IMR-90 (cell line): ENCODE measurements around the gene CPXM2. TPM values are rescaled to one million over a fixed set of nuclear protein-coding genes. Genes with fewer than 3 reads are reported as not detected.

Experiments
- ATAC-seq: fragments of 200-7000 bp; cut with Tn5 transposase; 2 replicates; pipeline ENCODE4 v1.9.1; 2020; ENCODE audit warnings: low read depth, mild to moderate bottlenecking, moderate library complexity
- BruUV-seq: library from RNA; stranded (reverse); fragments of 400-500 nt; replicated peaks from 2 replicates; lab custom pipeline; 2021; lab: Mats Ljungman, UMichigan
- CTCF ChIA-PET: fragments of 300-600 bp; formaldehyde crosslinking; extraction: SDS; loops from one replicate; lab custom pipeline; 2021; ENCODE audit warnings: antibody characterized with exemption; lab: Yijun Ruan, JAX
- POLR2A ChIA-PET: fragments of 300-600 bp; sonication (Branson Sonifier 250); formaldehyde crosslinking; loops from one replicate; lab custom pipeline; 2022; ENCODE audit warnings: antibody characterized with exemption; ENCODE audit not compliant: unreplicated experiment; lab: Charles Lee
- DNase-seq: peaks from one replicate; pipeline ENCODE4 v3.0.0; 2013
- H2AFZ ChIP-seq: replicated peaks from 2 replicates; pipeline ENCODE3; 2013; ENCODE audit warnings: low read length, mild to moderate bottlenecking; ENCODE audit not compliant: poor library complexity
- H2AK5ac ChIP-seq: 2 replicates; pipeline ENCODE4 v1.6.1; 2013; ENCODE audit warnings: low read depth, low read length, inconsistent platforms
- H2AK9ac ChIP-seq: replicated peaks from 2 replicates; pipeline ENCODE3; 2013; ENCODE audit warnings: mild to moderate bottlenecking, low read depth, low read length, moderate library complexity; ENCODE audit not compliant: poor library complexity
- H2BK120ac ChIP-seq: 2 replicates; pipeline ENCODE4 v1.6.1; 2013; ENCODE audit warnings: low read depth, low read length, inconsistent platforms
- H2BK15ac ChIP-seq: 3 replicates; pipeline ENCODE4 v1.6.1; 2013; ENCODE audit warnings: low read depth, low read length, inconsistent platforms
- H2BK20ac ChIP-seq: 2 replicates; pipeline ENCODE4 v1.6.1; 2013; ENCODE audit warnings: low read depth, mild to moderate bottlenecking, inconsistent platforms, low read length, moderate library complexity
- H2BK5ac ChIP-seq: 2 replicates; pipeline ENCODE4 v1.6.1; 2013; ENCODE audit warnings: mild to moderate bottlenecking, low read depth, low read length, inconsistent platforms; ENCODE audit not compliant: poor library complexity, severe bottlenecking
- H3K14ac ChIP-seq: replicated peaks from 2 replicates; pipeline ENCODE4 v1.6.1; 2013; ENCODE audit warnings: low read depth, low read length, inconsistent platforms
- H3K18ac ChIP-seq: 2 replicates; pipeline ENCODE4 v1.6.1; 2013; ENCODE audit warnings: low read depth, low read length, control low read depth
- H3K23ac ChIP-seq: 2 replicates; pipeline ENCODE4 v1.6.1; 2013; ENCODE audit warnings: low read depth, low read length, inconsistent platforms
- H3K27ac ChIP-seq: 2 replicates; pipeline ENCODE4 v1.5.1; 2013; ENCODE audit warnings: mild to moderate bottlenecking, control low read depth, low read length; ENCODE audit not compliant: insufficient read depth
- H3K27me3 ChIP-seq: 2 replicates; pipeline ENCODE4 v1.6.1; 2013; ENCODE audit warnings: low read length; ENCODE audit not compliant: control insufficient read depth, insufficient read depth
- H3K36me3 ChIP-seq: 2 replicates; pipeline ENCODE4 v1.6.1; 2013; ENCODE audit warnings: low read length, mixed read lengths; ENCODE audit not compliant: control insufficient read depth, insufficient read depth
- H3K4ac ChIP-seq: 2 replicates; pipeline ENCODE4 v1.6.1; 2013; ENCODE audit warnings: low read depth, low read length, inconsistent platforms
- H3K4me1 ChIP-seq: 2 replicates; pipeline ENCODE4 v1.6.1; 2013; ENCODE audit warnings: low read length, mixed read lengths; ENCODE audit not compliant: control insufficient read depth, insufficient read depth
- H3K4me2 ChIP-seq: 2 replicates; pipeline ENCODE4 v1.6.1; 2013; ENCODE audit warnings: low read depth, mild to moderate bottlenecking, control low read depth, low read length, moderate library complexity
- H3K4me3 ChIP-seq: 2 replicates; pipeline ENCODE4 v1.5.1; 2013; ENCODE audit warnings: low read depth, mild to moderate bottlenecking, control low read depth, low read length, moderate library complexity; ENCODE audit not compliant: insufficient read depth
- H3K56ac ChIP-seq: 2 replicates; pipeline ENCODE4 v1.6.1; 2013; ENCODE audit warnings: low read length, inconsistent platforms; ENCODE audit not compliant: insufficient read depth; ENCODE audit errors: extremely low read depth
- H3K79me1 ChIP-seq, 2 experiments: 2 replicates each; pipeline ENCODE4 v1.6.1; 2013; ENCODE audit warnings: low read length in 2 of 2, inconsistent platforms in 1 of 2, low read depth in 1 of 2
- H3K9ac ChIP-seq: 2 replicates; pipeline ENCODE4 v1.6.1; 2013; ENCODE audit warnings: low read depth, low read length, control low read depth
- H3K9me1 ChIP-seq: 2 replicates; pipeline ENCODE4 v1.6.1; 2013; ENCODE audit warnings: low read length, inconsistent platforms; ENCODE audit not compliant: insufficient read depth
- H3K9me3 ChIP-seq: 2 replicates; pipeline ENCODE4 v1.6.1; 2013; ENCODE audit warnings: low read length; ENCODE audit not compliant: control insufficient read depth, insufficient read depth
- H4K20me1 ChIP-seq: 2 replicates; pipeline ENCODE4 v1.6.1; 2013; ENCODE audit warnings: low read length, inconsistent platforms; ENCODE audit not compliant: insufficient read depth
- H4K5ac ChIP-seq: 2 replicates; pipeline ENCODE4 v1.6.1; 2013; ENCODE audit warnings: mild to moderate bottlenecking, low read depth, low read length, control low read depth
- H4K8ac ChIP-seq, 2 experiments: 2 replicates each; pipeline ENCODE4 v1.6.1; 2013; ENCODE audit warnings: low read depth in 2 of 2, low read length in 2 of 2, control low read depth in 1 of 2, inconsistent platforms in 1 of 2
- H4K91ac ChIP-seq: 2 replicates; pipeline ENCODE4 v1.6.1; 2013; ENCODE audit warnings: low read depth, low read length, inconsistent platforms; ENCODE audit not compliant: insufficient read depth
- BHLHE40 ChIP-seq: fragments of 150-350 bp; IDR thresholded peaks from 2 replicates; pipeline ENCODE4 v1.6.1; 2016; ENCODE audit warnings: mild to moderate bottlenecking, low read depth, low read length
- CEBPB ChIP-seq: IDR thresholded peaks from 2 replicates; pipeline ENCODE4 v1.6.1; 2012; ENCODE audit warnings: low read depth, low read length, improper control_type of control experiment
- CTCF ChIP-seq: conservative IDR thresholded peaks from 2 replicates; pipeline ENCODE4 v1.5.1; 2012; ENCODE audit warnings: mild to moderate bottlenecking, low read depth, low read length, improper control_type of control experiment
- ELK1 ChIP-seq: fragments of 150-350 bp; IDR thresholded peaks from 2 replicates; pipeline ENCODE4 v1.6.1; 2016; ENCODE audit warnings: low read depth, mild to moderate bottlenecking, low read length, moderate library complexity, borderline replicate concordance
- FOS ChIP-seq: fragments of 150-350 bp; IDR thresholded peaks from 2 replicates; pipeline ENCODE4 v1.6.1; 2016; ENCODE audit warnings: low read depth, low read length
- MXI1 ChIP-seq: IDR thresholded peaks from 2 replicates; pipeline ENCODE4 v1.6.1; 2012; ENCODE audit warnings: low read depth, mild to moderate bottlenecking, low read length, moderate library complexity, borderline replicate concordance
- NFE2L2 ChIP-seq: fragments of 150-350 bp; IDR thresholded peaks from 2 replicates; pipeline ENCODE4 v1.6.1; 2016; ENCODE audit warnings: low read depth, mild to moderate bottlenecking, low read length
- RCOR1 ChIP-seq: IDR thresholded peaks from 2 replicates; pipeline ENCODE4 v1.6.1; 2012; ENCODE audit warnings: mild to moderate bottlenecking, low read length, improper control_type of control experiment; ENCODE audit not compliant: insufficient replicate concordance
- WGBS, 2 experiments: methylation state at CpG; one replicate each; pipeline versions ENCODE4 v1.1.5 to v1.1.7; 2013; ENCODE audit warnings: missing lambda C conversion rate in 2 of 2; ENCODE audit not compliant: insufficient read length in 1 of 2; ENCODE audit errors: extremely low coverage in 2 of 2; 5-methylcytosine and 5-hydroxymethylcytosine counted together
- dilution Hi-C: fragments of 300-500 bp; cut with HindIII; formaldehyde crosslinking; loops from one replicate; pipeline ENCODE4 v1.14.3; 2018; ENCODE audit warnings: low sequenced_read_pairs; ENCODE audit not compliant: unreplicated experiment
- in situ Hi-C: fragments of 300-500 bp; cut with MboI; formaldehyde crosslinking; loops from 3 replicates; pipeline ENCODE4 v1.14.3; 2019; ENCODE audit warnings: low sequenced_read_pairs, inconsistent platforms, mixed read lengths
- intact Hi-C: fragments of 100-400 bp; cut with micrococcal nuclease; formaldehyde crosslinking; loops from 2 replicates; pipeline ENCODE4 v1.10.0; 2022
- polyA plus RNA-seq, 3 experiments: library from polyadenylated mRNA; depleted of rRNA; stranded (reverse); fragments of >200 nt; gene quantifications; 2 replicates each; pipeline ENCODE4 v1.2.3, GENCODE V29; 2012; ENCODE audit warnings: low replicate concordance in 1 of 3
- total RNA-seq: library from RNA; depleted of rRNA; stranded (reverse); fragments of >200 nt; gene quantifications from 2 replicates; pipeline ENCODE4 v1.2.3, GENCODE V29; 2012

The CPXM2 gene
- total and polyA plus RNA-seq, 2 of the 4 experiments (the other 2 are of a cell fraction): not detected

- H3K9me3 ChIP-seq: peaks cover 47% of the 10 kb centered on the region
- H2BK120ac ChIP-seq: no peak overlapping the region
- no peak overlapping the region for H3K4me2 ChIP-seq
- no peak overlapping the region for H4K5ac ChIP-seq
- H2BK5ac ChIP-seq: no peak overlapping the region
- no peak overlapping the region for H3K14ac ChIP-seq
- H2AK9ac ChIP-seq: no peak overlapping the region
- ChIA-PET CTCF (no interaction called here), POLR2A (no interaction called here)
- no peak overlapping the region for H3K4ac ChIP-seq
- no peak overlapping the region for H2BK15ac ChIP-seq
- H3K36me3 ChIP-seq: no peaks in the 10 kb centered on the region
- intact Hi-C loops: no loop called here
- WGBS, 2 experiments: no CpG with 5 or more reads among the region's 7 CpGs
- no peak overlapping the region for H3K9ac ChIP-seq
- H4K91ac ChIP-seq: no peak overlapping the region
- no peak overlapping the region for H3K27ac ChIP-seq
- DNase-seq (no peak), ATAC-seq (no peak)
- H2AK5ac ChIP-seq: no peak overlapping the region
- no peak overlapping the region for H3K23ac ChIP-seq
- H3K56ac ChIP-seq: no peak overlapping the region
- TF ChIP-seq CEBPB: no peak
- no peak for TF ChIP-seq ELK1
- TF ChIP-seq MXI1: no peak
- TF ChIP-seq BHLHE40: no peak
- TF ChIP-seq CTCF: no peak
- TF ChIP-seq FOS: no peak
- no peak for TF ChIP-seq NFE2L2
- TF ChIP-seq RCOR1: no peak
- H2AFZ ChIP-seq: no peak overlapping the region
- H3K79me1 ChIP-seq: no peaks in the 10 kb centered on the region
- BruUV-seq: no TSS peak
- no peaks in the 10 kb centered on the region for H4K20me1 ChIP-seq
- dilution Hi-C loops: no loop called here
- no peak overlapping the region for H4K8ac ChIP-seq
- no peaks in the 10 kb centered on the region for H3K4me1 ChIP-seq
- no peaks in the 10 kb centered on the region for H3K9me1 ChIP-seq
- H3K4me3 ChIP-seq: no peak overlapping the region
- in situ Hi-C loops: no loop called here
- H3K27me3 ChIP-seq: no peaks in the 10 kb centered on the region
- H3K18ac ChIP-seq: no peak overlapping the region
- H2BK20ac ChIP-seq: no peak overlapping the region
Measured at GRCh38 chr10:123860856-123861255, 30.8 kb downstream of the CPXM2 start.
